ENCODE results near the gene DPP6. TPM values are rescaled to one million over a fixed set of nuclear protein-coding genes. Genes with fewer than 3 reads are reported as not detected.

Gene DPP6
- total RNA-seq, 2 donors from 2014 or later = 0.99 to 1.8 TPM

DNA sequence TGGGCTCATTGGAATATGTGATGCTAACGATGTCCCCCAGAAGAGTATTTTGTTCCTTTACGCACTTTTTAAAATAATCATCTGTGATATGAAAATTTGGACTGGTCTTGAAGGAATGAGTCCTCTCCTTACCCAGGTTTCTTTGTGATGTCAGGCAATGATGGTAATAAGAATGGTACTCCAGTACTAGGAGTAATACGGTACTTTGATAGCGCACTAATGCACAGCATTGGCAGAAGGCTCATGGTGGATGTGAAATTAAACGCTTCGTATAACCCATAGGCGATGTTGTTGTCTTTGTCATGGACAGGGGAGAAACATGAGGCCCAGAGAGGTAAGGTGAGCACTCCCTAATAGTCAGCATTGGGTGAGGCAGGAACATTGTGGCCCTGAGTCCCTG is 125.4 kb downstream of the DPP6 start:
- DNase-seq (no peak), ATAC-seq (no peak)
- intact Hi-C loops (cut with DNase I) = no loop called here
- no peaks in the 10 kb centered on the region for H3K36me3 ChIP-seq (replicated peaks in 1 of 2; ENCODE audit: insufficient read depth in 1 of 2, low read depth in 2 of 2)
- no peak for TF ChIP-seq CTCF (IDR thresholded peaks at IDR 0.05)
- no peak for TF ChIP-seq POLR2A (IDR thresholded peaks at IDR 0.05)
- H3K27me3 ChIP-seq = peaks cover 0 to 5% of the 10 kb centered on the region in 2 donors
- H3K9me3 ChIP-seq = no peaks in the 10 kb centered on the region
- WGBS, 2 donors = 82 to 83% methylated on average over 7 of the region's 7 CpGs
- no peaks in the 10 kb centered on the region for H3K4me1 ChIP-seq
- no peak overlapping the region for H3K27ac ChIP-seq
- H3K4me3 ChIP-seq = no peak overlapping the region

DNA sequence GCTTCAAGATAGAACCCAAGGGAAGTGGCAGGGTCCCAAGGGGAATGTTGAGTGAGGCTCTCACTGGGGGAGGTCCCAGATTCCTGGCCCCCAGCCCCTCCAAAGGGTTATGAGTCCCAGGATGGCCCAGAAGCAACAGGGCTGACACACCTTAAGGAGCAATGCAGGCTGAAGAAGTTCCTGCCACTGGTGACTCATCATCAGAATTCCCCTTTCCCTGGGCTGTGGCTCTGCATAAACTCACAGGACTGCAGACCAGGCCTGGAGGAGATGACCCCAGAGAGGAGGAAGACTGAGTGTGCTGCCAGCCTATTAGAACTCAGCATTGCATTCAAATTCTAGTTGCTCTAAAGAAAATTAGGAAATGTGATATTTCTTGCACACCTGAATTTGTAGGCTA is 126.7 kb downstream of the DPP6 start:
- ATAC-seq (no peak), DNase-seq (no peak)
- H3K4me1 ChIP-seq = no peaks in the 10 kb centered on the region
- no peak overlapping the region for H3K27ac ChIP-seq
- intact Hi-C loops (cut with DNase I) = no loop called here
- TF ChIP-seq POLR2A (IDR thresholded peaks at IDR 0.05) (no peak), CTCF (IDR thresholded peaks at IDR 0.05) (no peak)
- peaks cover 0 to 5% of the 10 kb centered on the region in 2 donors for H3K27me3 ChIP-seq
- no peak overlapping the region for H3K4me3 ChIP-seq
- no peaks in the 10 kb centered on the region for H3K9me3 ChIP-seq
- H3K36me3 ChIP-seq (replicated peaks in 1 of 2; ENCODE audit: insufficient read depth in 1 of 2, low read depth in 2 of 2) = no peaks in the 10 kb centered on the region

DNA sequence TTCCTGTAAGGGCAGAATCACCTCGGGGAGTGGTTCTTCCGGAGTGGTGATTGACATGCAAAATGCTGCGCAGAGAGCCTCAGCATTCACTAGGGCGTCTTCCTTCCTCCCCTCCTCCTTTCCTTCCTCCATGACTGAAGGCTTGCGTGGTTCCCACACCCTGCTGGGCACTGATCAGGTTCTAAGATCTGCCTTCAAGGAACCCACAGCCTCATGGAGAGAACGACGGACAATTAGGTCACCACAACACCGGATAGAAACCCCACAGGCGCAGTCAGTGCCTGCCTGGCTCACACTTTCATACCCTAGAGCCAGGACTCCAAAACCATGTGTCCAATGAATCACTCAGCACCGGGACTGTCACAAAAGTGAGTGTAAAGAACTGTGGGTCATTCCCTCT is 131.3 kb downstream of the DPP6 start:
- intact Hi-C loops (cut with DNase I) = no loop called here
- no peaks in the 10 kb centered on the region for H3K4me1 ChIP-seq
- peaks cover 0 to 5% of the 10 kb centered on the region in 2 donors for H3K27me3 ChIP-seq
- no peak overlapping the region for H3K27ac ChIP-seq
- TF ChIP-seq POLR2A (IDR thresholded peaks at IDR 0.05) = no peak
- TF ChIP-seq CTCF (IDR thresholded peaks at IDR 0.05) = no peak
- DNase-seq (no peak), ATAC-seq (no peak)
- H3K9me3 ChIP-seq = no peaks in the 10 kb centered on the region
- H3K36me3 ChIP-seq (replicated peaks in 1 of 2; ENCODE audit: insufficient read depth in 1 of 2, low read depth in 2 of 2) = no peaks in the 10 kb centered on the region
- WGBS, 2 donors = 26 to 37% methylated on average over 8 to 10 of the region's 10 CpGs
- no peak overlapping the region for H3K4me3 ChIP-seq

DNA sequence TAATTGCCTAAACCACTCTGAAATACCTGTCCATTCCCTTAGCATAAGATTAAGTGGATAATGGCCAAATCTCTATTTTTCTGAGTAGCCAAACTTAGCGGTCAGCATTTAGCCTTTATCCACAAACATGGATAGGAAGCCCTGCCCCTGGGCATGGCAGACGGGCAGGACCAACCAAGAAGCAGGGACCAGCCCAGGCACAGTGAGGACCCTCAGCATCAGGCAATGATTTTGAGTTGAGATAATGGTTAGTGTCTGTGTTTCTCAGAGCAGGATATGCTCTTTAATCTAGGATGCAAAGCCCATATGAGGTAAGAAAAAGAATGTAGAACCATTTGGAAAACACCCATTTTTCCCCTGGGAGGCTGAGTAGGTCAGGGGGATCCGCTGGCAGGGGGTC is 131.7 kb downstream of the DPP6 start:
- no peak overlapping the region for H3K27ac ChIP-seq
- no peak overlapping the region for H3K4me3 ChIP-seq
- WGBS, 2 donors = 27 to 29% methylated on average over 3 of the region's 3 CpGs
- intact Hi-C loops (cut with DNase I) = no loop called here
- H3K27me3 ChIP-seq = peaks cover 0 to 5% of the 10 kb centered on the region in 2 donors
- no peaks in the 10 kb centered on the region for H3K36me3 ChIP-seq (replicated peaks in 1 of 2; ENCODE audit: insufficient read depth in 1 of 2, low read depth in 2 of 2)
- TF ChIP-seq CTCF (IDR thresholded peaks at IDR 0.05) (no peak), POLR2A (IDR thresholded peaks at IDR 0.05) (no peak)
- H3K4me1 ChIP-seq = no peaks in the 10 kb centered on the region
- no peak for ATAC-seq
- H3K9me3 ChIP-seq = no peaks in the 10 kb centered on the region
- DNase-seq = no peak

DNA sequence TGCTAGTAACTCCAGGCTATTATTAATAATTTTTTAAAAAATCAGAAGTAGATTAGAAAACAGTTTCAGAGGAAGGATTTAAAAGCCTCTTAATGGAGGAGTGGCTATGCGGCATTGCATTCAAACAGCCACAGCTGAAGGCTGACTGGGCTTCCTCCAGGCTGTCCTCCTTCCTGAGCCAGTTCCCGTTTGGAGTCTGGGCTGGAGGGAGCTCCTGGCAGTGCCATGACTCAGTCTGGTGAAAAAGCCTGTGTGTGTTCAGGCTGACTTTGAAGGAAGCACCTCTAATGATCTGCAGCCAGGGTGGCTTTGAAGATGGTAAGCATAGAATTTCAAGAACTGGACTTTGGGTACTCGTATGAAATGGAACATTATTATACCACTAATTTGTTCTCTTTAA is 134.6 kb downstream of the DPP6 start:
- no peaks in the 10 kb centered on the region for H3K36me3 ChIP-seq (replicated peaks in 1 of 2; ENCODE audit: insufficient read depth in 1 of 2, low read depth in 2 of 2)
- ATAC-seq = no peak
- H3K27ac ChIP-seq = no peak overlapping the region
- intact Hi-C loops (cut with DNase I) = no loop called here
- H3K4me3 ChIP-seq = no peak overlapping the region
- no peaks in the 10 kb centered on the region for H3K9me3 ChIP-seq
- WGBS, 2 donors = 49 to 64% methylated on average over 3 of the region's 3 CpGs
- H3K4me1 ChIP-seq = no peaks in the 10 kb centered on the region
- H3K27me3 ChIP-seq = peaks cover 0 to 5% of the 10 kb centered on the region in 2 donors
- TF ChIP-seq POLR2A (IDR thresholded peaks at IDR 0.05) (no peak), CTCF (IDR thresholded peaks at IDR 0.05) (no peak)
- no peak for DNase-seq
